NCI-H2081 (cell line): ENCODE data around the gene ADIG.
A peak's percentile ranks its signal among the peaks of the same experiment; 100 is the strongest.

Source experiments
- DNase-seq, 2 experiments: peaks; one replicate each; lab custom pipeline; 2025; lab: John Stamatoyannopoulos, UW

Gene ADIG

DNA sequence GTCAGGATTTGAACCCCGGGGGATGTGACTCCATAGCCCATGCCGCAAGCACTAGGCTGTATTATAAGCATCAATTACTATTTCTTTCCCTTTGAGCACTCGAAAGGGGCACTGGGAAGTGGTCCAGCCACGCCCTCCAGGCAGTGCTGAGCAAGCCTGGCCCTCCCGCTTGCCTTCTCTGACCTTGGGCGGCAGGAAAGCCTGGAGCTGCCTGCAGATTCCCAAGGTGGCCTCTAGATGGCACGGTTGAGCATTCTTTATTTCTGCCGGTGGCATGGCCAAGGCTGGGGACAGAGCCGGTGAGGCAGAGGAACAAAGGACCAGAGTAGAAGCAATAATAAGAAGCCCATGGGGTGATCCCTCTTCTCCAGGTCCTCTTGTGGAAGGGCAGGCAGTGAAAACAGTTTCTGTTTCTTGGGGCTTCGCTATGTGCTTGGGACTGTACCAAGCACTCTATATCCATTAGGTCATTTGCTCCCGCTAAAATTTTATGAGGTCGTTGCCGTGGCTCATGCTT lies 52.6 kb downstream of the ADIG start:
- DNase-seq = peak; percentile 64 to 70

DNA sequence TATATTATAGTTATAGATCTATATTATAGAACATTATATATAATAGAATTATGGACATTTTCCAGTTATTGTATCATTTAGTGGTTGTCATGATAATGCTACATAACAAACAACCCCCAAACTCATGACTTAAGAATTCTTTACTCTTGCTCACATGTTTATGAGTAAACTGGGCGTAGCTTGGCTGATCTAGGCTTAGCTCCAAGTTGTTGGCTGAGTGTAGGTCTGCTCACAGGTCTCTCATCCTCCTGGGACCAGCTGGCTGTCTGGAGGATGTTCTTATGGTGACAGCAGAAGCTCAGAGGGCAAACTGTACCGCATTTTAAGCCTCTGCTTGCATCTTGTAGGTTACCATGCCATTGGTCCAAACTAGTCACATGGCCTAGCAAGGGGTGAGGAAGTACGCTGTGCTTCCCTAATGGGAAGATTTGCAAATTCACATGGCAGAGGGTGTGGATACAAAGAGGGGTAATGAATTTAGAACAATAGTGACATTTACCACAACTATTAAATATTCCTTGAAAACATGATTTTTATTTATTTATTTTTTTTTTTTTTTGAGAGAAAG lies 54.8 kb downstream of the ADIG start:
- DNase-seq = no peak
